HG03432 (cell line): ENCODE data around the gene PSMC2.
"Not testable (repeated sequence)": the region's sequence is repeated elsewhere in the genome, so short reads cannot be mapped to it uniquely, and the experiment has no call there.

Experiments used
- ATAC-seq: cut with Tn5 transposase; IDR thresholded peaks from one replicate; pipeline ENCODE4 v1.9.1; 2021; ENCODE audit warnings: mild to moderate bottlenecking, moderate library complexity; ENCODE audit not compliant: unreplicated experiment

PSMC2 gene

DNA sequence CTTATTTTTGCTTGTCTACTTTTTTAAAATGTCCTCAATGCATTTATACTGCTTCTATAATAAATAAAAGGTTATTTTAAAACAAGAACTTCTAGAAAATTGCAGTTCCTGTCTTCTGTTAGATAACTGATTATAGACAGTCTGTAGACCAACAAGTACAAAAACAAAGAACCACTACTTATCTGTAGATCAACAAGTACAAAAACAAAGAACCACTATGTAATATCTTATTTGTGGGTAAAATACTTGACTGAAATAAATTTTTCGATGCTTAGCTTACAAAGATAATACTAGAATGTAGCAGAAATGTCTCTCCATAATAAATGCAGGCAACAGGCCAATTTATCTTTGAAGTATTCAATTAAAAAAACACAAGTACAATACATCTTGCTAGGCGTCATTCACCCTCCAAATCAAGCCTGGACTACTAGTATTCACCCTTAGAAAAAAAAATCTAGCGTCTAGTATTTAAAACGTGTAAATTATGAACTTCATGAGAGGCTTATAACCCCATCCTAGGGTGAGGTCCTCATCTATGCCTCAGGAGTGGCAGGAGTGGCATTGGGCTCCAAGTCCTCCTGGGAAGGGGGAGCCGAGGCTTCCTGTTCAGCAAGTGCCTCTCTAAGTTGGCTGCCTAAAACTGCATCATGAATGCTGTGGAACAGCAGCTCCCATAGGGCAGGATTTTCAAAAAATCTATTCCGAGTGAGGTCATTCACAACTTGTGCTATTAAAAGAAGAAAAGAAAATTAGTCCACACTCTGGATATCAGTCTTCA lies 26.6 kb downstream of the PSMC2 start:
- ATAC-seq = no peak

DNA sequence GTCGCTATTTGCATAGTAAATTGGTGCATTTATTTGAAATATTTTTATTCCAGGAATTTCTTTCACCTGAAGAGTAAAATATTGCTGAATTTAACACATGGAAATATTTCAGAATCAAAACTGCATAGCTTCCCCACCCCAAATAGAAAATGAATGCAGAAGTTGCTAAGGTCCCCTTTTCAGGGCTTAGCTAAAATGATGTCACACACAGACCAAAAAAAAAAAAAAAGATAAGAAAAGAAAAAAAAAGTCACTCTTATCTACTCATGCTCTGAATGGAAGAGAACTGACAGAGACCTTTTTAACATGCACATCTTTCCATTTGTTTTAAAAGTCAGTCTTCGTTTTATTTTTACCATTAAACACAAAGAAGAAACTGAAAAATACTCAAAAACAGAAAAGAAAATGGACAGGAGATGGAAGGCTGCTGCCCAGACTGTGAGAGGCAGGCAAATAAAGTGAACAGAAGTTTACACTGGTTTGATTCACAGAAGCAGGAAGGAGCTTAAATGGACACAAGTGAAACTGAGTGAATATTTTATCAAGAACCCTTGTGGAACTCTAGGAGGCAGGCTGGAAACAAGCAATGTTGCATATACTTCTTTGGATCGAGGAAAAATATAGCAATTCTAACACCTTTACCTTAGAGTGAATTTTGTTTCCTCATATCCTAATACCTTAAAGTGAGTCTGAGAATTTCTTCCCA lies 32.0 kb downstream of the PSMC2 start:
- no peak for ATAC-seq

- ATAC-seq = no peak
Observed at GRCh38 chr7:103380395-103381191, 33.1 kb downstream of the PSMC2 start.

DNA sequence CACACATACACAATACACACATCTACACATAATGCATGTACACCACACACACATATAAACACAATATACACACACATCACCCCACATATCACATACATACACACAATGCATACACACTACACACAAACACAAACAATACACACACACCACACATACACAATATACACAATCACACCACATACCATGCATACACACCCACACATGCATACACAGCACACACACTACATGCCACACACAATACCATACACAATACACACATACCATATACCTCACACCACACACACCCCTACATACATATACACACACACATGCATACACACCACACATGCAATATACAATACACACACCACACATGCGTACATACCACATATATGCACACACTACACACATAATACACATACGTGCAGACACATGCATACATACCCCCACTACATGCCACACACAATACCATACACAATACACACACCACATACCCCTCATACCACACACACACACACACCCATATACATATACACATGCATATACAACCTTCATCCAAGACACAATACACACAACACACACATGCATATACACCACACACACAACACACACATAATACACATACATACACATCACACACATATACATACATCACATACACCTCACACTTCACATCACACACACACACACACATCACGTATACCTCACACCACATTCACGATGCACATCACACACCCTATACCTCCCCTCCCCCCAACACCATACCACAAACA lies 34.0 kb downstream of the PSMC2 start:
- ATAC-seq = no peak

DNA sequence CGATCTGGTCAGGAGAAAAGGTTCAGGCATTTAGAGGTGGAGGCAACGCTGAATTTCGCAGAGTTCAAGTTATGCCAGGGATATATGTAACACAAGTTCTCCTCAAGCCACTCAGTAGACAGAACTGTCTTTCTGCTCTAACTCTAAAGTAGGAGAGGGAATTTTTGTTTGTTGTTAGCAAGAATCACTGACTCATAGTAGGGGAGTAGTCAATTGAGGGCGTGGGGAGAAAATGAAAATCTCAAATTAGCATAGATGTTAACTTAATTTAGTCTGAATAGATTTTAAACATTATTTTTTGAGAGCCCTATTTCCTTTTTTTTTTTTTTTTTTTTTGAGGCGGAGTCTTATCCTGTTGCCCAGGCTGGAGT lies 34.6 kb downstream of the PSMC2 start:
- ATAC-seq = no peak

DNA sequence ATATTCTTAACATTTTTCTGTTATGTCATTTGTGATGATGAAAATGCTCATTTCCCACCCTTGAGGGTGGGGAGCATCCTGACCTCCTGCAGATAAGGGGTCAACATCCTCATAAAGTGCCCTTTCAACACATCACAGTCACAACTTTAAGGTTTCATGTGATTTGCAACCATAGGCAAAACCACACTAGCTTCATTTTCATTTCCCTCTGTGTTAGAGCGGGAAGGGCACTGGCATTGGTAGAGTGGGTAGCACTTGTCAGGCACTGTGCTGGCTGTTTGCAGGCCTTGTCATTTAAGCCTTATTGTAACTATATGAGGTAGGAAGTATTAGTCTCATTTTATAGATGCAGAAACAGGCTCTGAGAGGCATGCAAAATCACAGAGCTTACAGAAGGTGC lies 39.8 kb downstream of the PSMC2 start:
- no peak for ATAC-seq

- no peak for ATAC-seq
Observed at GRCh38 chr7:103388469-103389140, 41.2 kb downstream of the PSMC2 start.

- ATAC-seq = no peak
Observed at GRCh38 chr7:103389263-103389662, 41.8 kb downstream of the PSMC2 start.

- ATAC-seq = no peak
Observed at GRCh38 chr7:103391150-103391549, 43.7 kb downstream of the PSMC2 start.

DNA sequence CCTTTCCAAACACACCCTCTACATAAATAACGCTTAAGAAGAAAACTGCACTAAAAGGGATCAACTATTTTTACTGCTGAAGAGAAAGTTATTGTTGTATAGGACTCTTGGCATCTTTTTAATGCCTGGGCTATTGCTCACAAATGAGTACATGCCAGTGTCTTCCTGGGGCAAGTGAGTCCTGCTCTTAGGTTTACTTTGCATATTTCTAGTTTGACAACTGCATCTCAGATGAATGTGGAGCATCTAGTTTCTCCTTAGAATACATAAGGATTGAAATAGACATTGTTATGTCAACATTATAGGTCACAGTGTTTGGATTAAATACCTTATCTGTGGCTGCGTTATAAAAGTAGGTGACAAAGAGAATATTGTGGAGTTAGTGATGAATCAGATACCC lies 44.5 kb downstream of the PSMC2 start:
- no peak for ATAC-seq

GRCh38 chr7:103394566-103394965 lies 47.1 kb downstream of the PSMC2 start:
- ATAC-seq = no peak

DNA sequence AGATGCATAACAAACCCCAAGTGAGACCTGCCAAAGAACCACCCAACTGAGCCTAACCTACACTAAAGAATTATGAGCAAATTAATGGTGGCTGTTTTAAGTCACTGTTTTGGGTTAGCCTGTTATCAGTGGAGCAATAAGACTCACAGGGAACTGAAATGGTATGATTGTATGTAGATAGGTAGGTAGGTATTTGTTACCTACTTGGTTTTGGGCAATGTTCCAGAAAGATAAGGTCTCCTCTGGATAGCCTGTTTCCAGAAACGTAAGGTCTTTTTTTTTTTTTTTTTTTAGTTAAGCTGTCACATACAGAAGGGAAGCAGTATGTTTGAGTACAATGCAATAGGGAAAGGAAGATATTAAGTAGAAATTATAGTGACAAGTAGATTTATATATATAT lies 47.6 kb downstream of the PSMC2 start:
- no peak for ATAC-seq

GRCh38 chr7:103396471-103396870 lies 49.0 kb downstream of the PSMC2 start:
- ATAC-seq = no peak

DNA sequence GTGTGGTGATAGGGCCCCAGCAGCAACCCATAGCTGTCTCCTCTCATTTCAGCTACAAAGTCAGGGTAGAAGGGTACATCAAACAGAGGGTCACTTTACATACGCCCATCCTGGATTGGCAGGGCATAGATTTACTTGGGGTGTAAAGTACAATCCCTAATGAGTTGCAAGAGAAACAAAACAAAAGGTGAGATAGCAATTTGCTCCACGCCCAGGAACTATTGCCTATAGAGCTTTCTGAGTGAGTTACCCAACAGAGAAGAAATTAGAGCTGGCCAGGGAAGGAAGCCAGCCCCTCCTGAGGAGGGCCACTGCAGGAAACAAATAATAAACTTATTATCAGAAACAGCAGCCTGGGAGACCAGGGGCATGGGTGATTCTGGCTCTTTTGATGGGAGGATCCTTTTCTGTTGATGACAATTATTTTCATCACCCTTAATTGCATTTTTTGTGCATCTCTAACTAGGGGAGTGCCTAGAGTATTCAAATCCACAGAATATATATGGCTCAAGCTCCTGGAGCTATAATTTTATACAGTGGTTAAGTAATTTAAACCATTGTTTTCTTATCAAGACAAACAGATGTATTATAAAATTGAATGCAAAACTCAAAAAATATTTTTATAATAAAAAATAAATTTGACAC lies 51.2 kb downstream of the PSMC2 start:
- no peak for ATAC-seq

DNA sequence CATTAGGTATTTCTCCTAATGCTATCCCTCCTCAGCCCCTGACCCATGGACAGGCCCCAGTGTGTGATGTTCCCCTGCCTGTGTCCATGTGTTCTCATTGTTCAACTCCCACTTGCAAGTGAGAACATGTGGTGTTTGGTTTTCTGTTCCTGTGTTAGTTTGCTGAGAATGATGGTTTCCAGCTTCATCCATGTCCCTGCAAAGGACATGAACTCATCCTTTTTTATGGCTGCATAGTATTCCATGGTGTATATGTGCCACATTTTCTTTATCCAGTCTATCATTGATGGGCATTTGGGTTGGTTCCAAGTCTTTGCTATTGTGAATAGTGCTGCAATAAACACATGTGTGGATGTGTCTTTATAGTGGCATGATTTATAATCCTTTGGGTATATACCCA lies 52.2 kb downstream of the PSMC2 start:
- ATAC-seq = not testable (repeated sequence)

DNA sequence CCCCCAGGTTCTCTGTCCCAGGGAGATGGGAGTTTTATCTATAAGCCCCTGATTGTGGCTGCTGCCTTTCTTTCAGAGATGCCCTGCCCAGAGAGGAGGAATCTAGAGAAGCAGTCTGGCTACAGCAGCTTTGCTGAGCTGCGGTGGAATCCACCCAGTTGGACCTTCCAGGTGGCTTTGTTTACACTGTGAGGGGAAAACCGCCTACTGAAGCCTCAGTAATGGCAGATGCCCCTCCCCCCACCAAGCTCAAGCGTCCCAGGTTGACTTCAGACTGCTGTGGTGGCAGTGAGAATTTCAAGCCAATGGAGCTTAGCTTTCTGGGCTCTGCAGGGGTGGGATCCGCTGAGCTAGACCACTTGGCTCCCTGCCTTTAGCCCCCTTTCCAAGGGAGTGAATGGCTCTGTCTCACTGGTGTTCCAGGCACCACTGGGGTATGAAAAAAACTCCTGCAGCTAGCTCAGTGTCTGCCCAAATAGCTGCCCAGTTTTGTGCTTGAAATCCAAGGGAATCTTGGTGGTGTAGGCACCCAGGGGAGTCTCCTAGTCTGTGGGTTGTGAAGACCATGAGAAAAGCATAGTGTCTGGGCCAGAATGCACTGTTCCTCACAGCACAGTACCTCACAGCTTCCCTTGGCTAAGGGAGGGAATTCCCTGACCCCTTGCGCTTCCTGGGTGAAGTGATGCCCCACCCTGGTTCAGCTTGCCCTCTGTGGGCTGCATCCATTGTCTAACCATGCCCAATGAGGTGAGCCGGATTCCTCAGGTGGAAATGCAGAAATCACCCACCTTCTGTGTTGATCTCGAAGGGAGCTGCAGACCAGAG lies 58.6 kb downstream of the PSMC2 start:
- not testable (repeated sequence) for ATAC-seq

DNA sequence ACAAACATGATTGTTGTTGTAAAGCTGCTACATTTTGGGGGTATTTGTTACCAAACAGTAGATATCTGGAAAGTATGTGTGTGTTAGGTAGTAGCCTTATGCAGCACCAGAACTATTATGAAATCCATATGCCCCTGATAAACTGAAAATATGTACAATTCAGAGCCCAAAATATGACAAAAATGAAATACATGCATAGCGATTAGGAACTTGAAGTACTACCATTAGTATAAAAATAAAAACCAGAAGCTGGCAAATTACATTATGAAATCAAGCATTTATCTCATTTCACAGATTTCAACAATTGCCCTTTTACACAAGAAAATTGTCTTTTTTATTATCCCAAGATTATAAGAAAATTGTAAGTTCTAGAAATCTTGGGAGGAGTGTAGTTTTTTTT lies 64.7 kb downstream of the PSMC2 start:
- ATAC-seq = no peak

- ATAC-seq = no peak
Observed at GRCh38 chr7:103413407-103413806, 66.0 kb downstream of the PSMC2 start.

DNA sequence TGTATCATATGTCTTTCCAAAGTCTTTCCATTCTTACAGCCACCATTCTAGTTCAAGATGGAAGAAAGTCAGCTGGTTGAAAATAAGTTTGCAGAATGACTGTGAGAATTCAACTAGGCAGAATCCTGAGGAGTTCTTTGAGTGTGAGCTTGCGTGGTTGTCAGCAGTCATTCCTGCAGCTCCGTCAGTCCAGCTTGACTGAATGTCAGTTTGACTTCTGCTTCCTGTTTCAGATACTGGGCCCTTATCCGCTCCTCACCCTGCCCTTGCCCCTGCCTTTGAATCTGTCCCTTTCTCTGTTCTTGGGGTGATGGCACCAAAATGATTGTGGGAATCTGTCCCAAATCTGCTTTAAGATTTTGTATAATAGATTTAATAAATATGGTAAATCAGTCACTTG lies 70.8 kb downstream of the PSMC2 start:
- no peak for ATAC-seq
